GM23248 (cell line): ENCODE results near the gene ALG9.

Experiments used
- EZH2 ChIP-seq: fragments of 200-600 bp; sonication (generic); IDR thresholded peaks from 2 replicates; pipeline ENCODE4 v1.6.1; 2018; ENCODE audit warnings: antibody characterized with exemption, mild to moderate bottlenecking; ENCODE audit not compliant: insufficient read depth, poor library complexity, severe bottlenecking
- EZH2phosphoT487 ChIP-seq: fragments of 200-600 bp; sonication (generic); IDR thresholded peaks from 2 replicates; pipeline ENCODE4 v1.6.1; 2018; ENCODE audit warnings: antibody characterized with exemption, moderate library complexity, mild to moderate bottlenecking, low read depth; ENCODE audit not compliant: insufficient read depth

DNA sequence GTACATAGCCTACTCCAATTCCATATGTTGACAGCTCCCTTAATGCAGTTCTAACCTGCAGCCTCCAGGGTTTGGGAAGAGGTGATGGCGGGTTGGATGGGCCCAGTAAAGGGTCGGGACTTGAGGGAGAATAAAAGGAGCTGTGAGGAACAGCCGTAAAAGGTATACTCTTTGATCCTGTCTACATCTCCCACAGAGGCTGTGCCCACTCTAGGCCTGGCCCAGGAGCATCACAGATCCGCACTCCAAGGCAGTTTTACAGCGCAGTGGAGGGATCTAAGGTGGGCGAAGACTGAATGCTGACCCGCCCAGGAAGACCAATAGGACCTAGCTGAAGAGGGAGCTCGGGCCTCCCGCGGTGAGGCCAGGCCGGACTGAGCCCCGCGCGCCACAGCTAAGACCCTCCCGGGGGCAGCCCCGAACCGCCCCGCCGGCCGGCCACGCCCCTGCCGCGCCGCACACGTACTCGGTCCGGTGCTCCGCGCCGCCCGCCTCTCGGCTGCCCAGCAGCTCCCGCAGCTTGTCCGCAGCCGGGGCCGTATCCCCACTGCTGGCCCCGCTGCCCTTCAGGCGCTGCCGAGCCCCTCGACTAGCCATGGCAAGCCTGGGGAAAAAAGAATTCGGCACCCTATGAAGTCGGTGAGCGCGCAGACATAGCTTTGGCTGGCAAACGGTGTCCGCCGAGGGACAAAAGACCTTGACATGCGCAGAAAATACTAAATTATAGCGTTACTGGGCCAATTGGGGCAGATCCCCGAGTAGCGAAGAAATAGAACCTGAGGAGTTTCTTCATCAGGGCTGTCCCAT lies at the start of gene ALG9:
- no peak for TF ChIP-seq EZH2phosphoT487
- no peak for TF ChIP-seq EZH2
